ENCODE data around the gene SAMD10.

- TF ChIP-seq ZNF488 (tag by site-specific recombination; IDR thresholded peaks at IDR 0.05): no peak
- TF ChIP-seq SP2 (tag by site-specific recombination; IDR thresholded peaks at IDR 0.05): no peak
- TF ChIP-seq ZNF626 (tag by site-specific recombination; IDR thresholded peaks at IDR 0.05): no peak
- no peak for TF ChIP-seq CTCF (tag by site-specific recombination; IDR thresholded peaks at IDR 0.05)
- TF ChIP-seq PATZ1 (tag by site-specific recombination; IDR thresholded peaks at IDR 0.05): no peak
- no peak for TF ChIP-seq ZNF341 (tag by site-specific recombination; IDR thresholded peaks at IDR 0.05; ENCODE audit: low read depth)
- TF ChIP-seq PRDM4 (tag by site-specific recombination; IDR thresholded peaks at IDR 0.05): no peak
- no peak for TF ChIP-seq ZBTB49 (tag by site-specific recombination; IDR thresholded peaks at IDR 0.05; ENCODE audit: low read depth)
- TF ChIP-seq ZNF549 (tag by site-specific recombination; IDR thresholded peaks at IDR 0.05): no peak
Measured at GRCh38 chr20:64024141-64024990, 44.9 kb upstream of the SAMD10 start.
